Neural crest cell (in vitro differentiated cells): Measurements from ENCODE around the gene SLC6A7. TPM values are rescaled to one million over a fixed set of nuclear protein-coding genes. Genes with fewer than 3 reads are reported as not detected.

Experiments
- DNase-seq: peaks from one replicate; pipeline ENCODE4 v3.0.0; 2021; ENCODE audit warnings: low read depth, mixed read lengths, low spot score
- H3K27ac Mint-ChIP-seq: one replicate; pipeline ENCODE4 v1.8.0; 2021; ENCODE audit warnings: mild to moderate bottlenecking, mixed read lengths; ENCODE audit not compliant: unreplicated experiment
- H3K27me3 Mint-ChIP-seq: 2 replicates; pipeline ENCODE4 v1.8.0; 2021; ENCODE audit warnings: low read depth, mild to moderate bottlenecking, mixed read lengths
- H3K36me3 Mint-ChIP-seq: 2 replicates; pipeline ENCODE4 v1.8.0; 2021; ENCODE audit warnings: low read depth, mild to moderate bottlenecking, mixed read lengths
- H3K4me1 Mint-ChIP-seq: 2 replicates; pipeline ENCODE4 v1.8.0; 2021; ENCODE audit warnings: mixed read lengths
- H3K4me3 Mint-ChIP-seq: one replicate; pipeline ENCODE4 v1.8.0; 2021; ENCODE audit warnings: mild to moderate bottlenecking, mixed read lengths
- H3K9me3 Mint-ChIP-seq: 2 replicates; pipeline ENCODE4 v1.8.0; 2021; ENCODE audit warnings: mixed read lengths
- total RNA-seq: library from RNA; stranded (reverse); gene quantifications from 2 replicates; pipeline ENCODE4 v1.2.1, GENCODE V29; 2021
- TF ChIP-seq, protein P1 (sequence below): fragments of 200-600 bp; sonication (generic); conservative IDR thresholded peaks from 2 replicates; pipeline ENCODE4 v1.5.0; 2021; ENCODE audit warnings: antibody characterized with exemption, mild to moderate bottlenecking

Gene SLC6A7
- total RNA-seq, 1 donor from 2014 or later, result not detected

DNA sequence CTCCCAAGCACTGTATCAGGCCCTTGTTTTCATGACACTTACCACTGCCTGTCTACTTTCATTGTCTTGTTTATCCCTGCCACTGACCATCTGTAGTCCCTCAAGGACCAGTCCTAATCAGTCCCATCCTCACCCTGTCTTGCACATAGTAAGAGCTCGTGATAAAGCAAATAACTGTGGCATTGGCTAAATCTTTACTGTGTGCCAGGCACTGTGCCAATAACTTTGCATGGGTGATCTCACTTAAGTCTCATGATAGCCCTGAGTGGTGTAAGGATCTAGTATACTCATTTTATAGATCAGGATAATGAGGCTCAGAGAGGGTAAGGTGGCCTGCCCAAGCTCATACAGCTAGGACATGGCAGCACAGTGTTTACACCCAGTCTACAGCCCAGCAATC, 17.7 kb upstream of the SLC6A7 start:
- Mint-ChIP-seq H3K36me3 (no peaks in the 10 kb centered on the region), H3K4me3 (no peak overlapping the region), H3K9me3 (no peaks in the 10 kb centered on the region), H3K27ac (no peak overlapping the region), H3K27me3 (peaks cover 51% of the 10 kb centered on the region), H3K4me1 (peaks cover 10% of the 10 kb centered on the region)
- TF ChIP-seq, protein P1, sequence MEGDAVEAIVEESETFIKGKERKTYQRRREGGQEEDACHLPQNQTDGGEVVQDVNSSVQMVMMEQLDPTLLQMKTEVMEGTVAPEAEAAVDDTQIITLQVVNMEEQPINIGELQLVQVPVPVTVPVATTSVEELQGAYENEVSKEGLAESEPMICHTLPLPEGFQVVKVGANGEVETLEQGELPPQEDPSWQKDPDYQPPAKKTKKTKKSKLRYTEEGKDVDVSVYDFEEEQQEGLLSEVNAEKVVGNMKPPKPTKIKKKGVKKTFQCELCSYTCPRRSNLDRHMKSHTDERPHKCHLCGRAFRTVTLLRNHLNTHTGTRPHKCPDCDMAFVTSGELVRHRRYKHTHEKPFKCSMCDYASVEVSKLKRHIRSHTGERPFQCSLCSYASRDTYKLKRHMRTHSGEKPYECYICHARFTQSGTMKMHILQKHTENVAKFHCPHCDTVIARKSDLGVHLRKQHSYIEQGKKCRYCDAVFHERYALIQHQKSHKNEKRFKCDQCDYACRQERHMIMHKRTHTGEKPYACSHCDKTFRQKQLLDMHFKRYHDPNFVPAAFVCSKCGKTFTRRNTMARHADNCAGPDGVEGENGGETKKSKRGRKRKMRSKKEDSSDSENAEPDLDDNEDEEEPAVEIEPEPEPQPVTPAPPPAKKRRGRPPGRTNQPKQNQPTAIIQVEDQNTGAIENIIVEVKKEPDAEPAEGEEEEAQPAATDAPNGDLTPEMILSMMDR, result no peak
- no peak for DNase-seq

DNA sequence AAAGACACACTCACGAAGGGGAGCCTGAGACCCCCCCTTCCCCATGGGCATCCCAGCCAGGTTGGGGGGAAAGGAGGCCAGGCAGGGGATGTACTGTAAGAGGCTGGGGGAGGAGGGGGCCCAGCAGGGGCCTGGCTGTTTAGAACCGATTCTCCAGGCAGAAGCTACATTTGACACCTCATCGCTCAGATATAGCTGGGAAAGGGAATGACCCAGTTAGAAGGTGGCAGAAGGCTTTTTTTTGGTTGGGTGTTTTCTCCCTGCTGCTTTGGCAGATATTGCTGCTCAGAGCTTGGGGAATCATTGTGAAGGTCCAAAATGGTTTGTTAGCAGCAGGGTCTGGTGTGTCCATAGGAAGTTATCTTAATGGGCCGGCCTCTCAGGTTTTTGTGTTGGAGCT, 17.3 kb upstream of the SLC6A7 start:
- H3K27me3 Mint-ChIP-seq, result peaks cover 47% of the 10 kb centered on the region
- H3K9me3 Mint-ChIP-seq, result no peaks in the 10 kb centered on the region
- TF ChIP-seq, protein P1, result no peak
- peaks cover 8% of the 10 kb centered on the region for H3K4me1 Mint-ChIP-seq
- no peaks in the 10 kb centered on the region for H3K36me3 Mint-ChIP-seq
- no peak overlapping the region for H3K4me3 Mint-ChIP-seq
- H3K27ac Mint-ChIP-seq, result no peak overlapping the region
- no peak for DNase-seq

DNA sequence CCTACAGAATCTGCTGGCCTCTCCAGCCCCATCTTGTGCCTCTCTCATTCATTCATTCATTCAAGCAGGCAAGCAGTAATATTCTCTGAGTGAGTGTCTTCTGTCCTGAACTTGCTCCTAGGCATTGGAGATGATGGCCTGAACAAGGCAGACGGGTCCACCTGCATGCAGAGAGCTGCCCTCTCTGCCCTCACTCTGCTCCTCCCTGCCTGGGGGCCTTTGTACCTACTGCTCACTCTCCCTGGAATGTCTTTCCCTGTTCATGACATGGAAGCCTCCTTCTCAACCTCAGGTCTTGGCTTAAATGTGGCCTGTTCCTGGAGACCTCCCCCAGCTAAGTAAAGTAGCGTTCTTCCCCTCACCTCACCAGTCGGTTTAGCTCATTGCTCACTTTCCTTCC, 16.7 kb upstream of the SLC6A7 start:
- no peak overlapping the region for H3K4me3 Mint-ChIP-seq
- no peak overlapping the region for H3K27ac Mint-ChIP-seq
- no peaks in the 10 kb centered on the region for H3K36me3 Mint-ChIP-seq
- H3K4me1 Mint-ChIP-seq, result peaks cover 3% of the 10 kb centered on the region
- H3K27me3 Mint-ChIP-seq, result peaks cover 41% of the 10 kb centered on the region
- TF ChIP-seq, protein P1, result no peak
- H3K9me3 Mint-ChIP-seq, result no peaks in the 10 kb centered on the region
- DNase-seq, result no peak

DNA sequence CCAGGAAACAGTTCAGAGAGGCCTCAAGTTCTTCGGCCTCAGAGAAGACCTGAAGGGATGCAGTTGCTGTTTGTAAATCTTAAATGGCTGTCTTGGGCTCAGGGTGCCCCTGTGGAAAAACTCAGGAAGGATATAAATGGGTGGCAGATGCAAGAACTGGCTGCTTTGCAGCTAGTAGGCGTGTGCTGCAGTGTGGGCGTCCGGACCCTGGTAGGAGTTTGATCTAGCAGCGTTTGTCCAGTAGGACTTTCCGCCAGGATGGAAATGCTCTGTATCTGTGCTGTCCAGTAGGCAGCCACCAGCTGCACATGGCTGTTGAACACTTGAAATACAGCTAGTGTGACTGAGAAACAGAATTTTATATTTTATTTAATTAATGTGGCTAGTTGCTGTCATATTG, 15.6 kb upstream of the SLC6A7 start:
- DNase-seq, result no peak
- no peaks in the 10 kb centered on the region for H3K36me3 Mint-ChIP-seq
- H3K27me3 Mint-ChIP-seq, result peaks cover 30% of the 10 kb centered on the region
- H3K9me3 Mint-ChIP-seq, result no peaks in the 10 kb centered on the region
- H3K4me1 Mint-ChIP-seq, result no peaks in the 10 kb centered on the region
- TF ChIP-seq, protein P1, result no peak
- no peak overlapping the region for H3K27ac Mint-ChIP-seq
- H3K4me3 Mint-ChIP-seq, result no peak overlapping the region

DNA sequence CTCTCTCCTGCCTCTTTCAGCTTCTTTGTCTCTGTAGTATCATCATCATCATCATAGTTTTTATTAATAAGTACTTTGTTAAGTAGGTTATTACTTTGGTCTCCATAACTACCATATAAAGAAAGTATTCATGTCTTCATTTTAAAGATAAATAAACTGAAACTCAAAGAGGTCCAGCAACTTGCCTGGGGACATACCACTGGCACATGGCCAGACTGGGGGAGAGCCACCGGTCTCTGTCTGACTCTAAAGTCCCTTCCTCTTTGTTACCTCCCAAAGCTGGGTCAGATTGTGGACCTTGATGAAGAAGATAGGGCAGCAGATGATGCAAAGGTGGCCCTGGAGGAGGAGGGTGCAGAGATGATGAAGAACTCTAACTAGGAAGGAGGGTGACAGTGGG, 14.8 kb upstream of the SLC6A7 start:
- H3K4me1 Mint-ChIP-seq, result no peaks in the 10 kb centered on the region
- H3K4me3 Mint-ChIP-seq, result no peak overlapping the region
- H3K36me3 Mint-ChIP-seq, result no peaks in the 10 kb centered on the region
- H3K27me3 Mint-ChIP-seq, result peaks cover 22% of the 10 kb centered on the region
- TF ChIP-seq, protein P1, result no peak
- no peaks in the 10 kb centered on the region for H3K9me3 Mint-ChIP-seq
- no peak for DNase-seq
- H3K27ac Mint-ChIP-seq, result no peak overlapping the region

DNA sequence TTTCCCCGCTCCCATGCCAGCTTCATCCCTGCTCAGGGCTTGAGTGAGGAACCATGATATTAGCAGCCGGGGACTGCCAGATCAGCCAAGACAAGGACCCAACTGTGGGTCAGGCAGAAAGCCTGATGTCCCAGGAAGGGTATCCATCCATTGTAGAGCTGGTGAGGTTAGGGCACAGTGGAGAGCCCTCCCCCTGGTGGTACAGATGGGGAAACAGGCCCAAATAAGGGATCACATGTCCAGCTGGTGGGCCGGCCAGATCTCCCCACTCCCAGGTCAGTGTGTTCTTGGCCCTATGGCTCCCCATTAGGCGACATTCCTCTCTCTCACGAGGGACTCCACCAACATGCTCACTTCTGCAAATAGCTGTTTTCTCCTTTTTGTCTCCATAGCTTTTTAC, 14.3 kb upstream of the SLC6A7 start:
- Mint-ChIP-seq H3K4me1 (no peaks in the 10 kb centered on the region), H3K27ac (no peak overlapping the region), H3K4me3 (no peak overlapping the region), H3K9me3 (no peaks in the 10 kb centered on the region), H3K36me3 (no peaks in the 10 kb centered on the region), H3K27me3 (peaks cover 18% of the 10 kb centered on the region)
- TF ChIP-seq, protein P1, result peak; percentile 59
- DNase-seq, result no peak
